B cell (primary cell): ENCODE data around the gene CERS5. TPM values are rescaled to one million over a fixed set of nuclear protein-coding genes. Genes with fewer than 3 reads are reported as not detected.

Experiments
- ATAC-seq: fragments of 200-7000 bp; cut with Tn5 transposase; one replicate; pipeline ENCODE4 v1.10.0; 2021; ENCODE audit warnings: low read depth, mild to moderate bottlenecking, moderate number of reproducible peaks, moderate library complexity
- CTCF ChIA-PET: fragments of 350-600 bp; sonication (Branson Sonifier 250); formaldehyde crosslinking; loops from one replicate; lab custom pipeline; 2021; ENCODE audit warnings: antibody characterized with exemption, inconsistent platforms; lab: Charles Lee
- POLR2A ChIA-PET: fragments of 350-600 bp; sonication (Branson Sonifier 250); formaldehyde crosslinking; loops from one replicate; lab custom pipeline; 2021; ENCODE audit warnings: antibody characterized with exemption; lab: Charles Lee
- DNase-seq: peaks from one replicate; pipeline ENCODE4 v3.0.0; 2013
- H2AFZ ChIP-seq: 2 replicates; pipeline ENCODE4 v1.6.1; 2012; ENCODE audit warnings: mild to moderate bottlenecking, low read depth, low read length; ENCODE audit not compliant: insufficient read depth, poor library complexity, severe bottlenecking
- H3K27ac ChIP-seq, 2 donors: 1 replicate in 1 of 2; 2 replicates in 1 of 2; pipeline ENCODE4 v1.5.1; 2012 to 2013; ENCODE audit warnings: low read length in 2 of 2, mild to moderate bottlenecking in 2 of 2, moderate library complexity in 1 of 2
- H3K27me3 ChIP-seq, 4 experiments: fragments of 200-600 bp in 1 of 4; sonication (generic) in 1 of 4; replicated peaks in 1 of 4; 1 replicate in 2 of 4; 2 replicates in 2 of 4; pipeline versions ENCODE4 v1.6.1 to v1.7.0; 2013 to 2016; ENCODE audit warnings: low read length in 3 of 4, mild to moderate bottlenecking in 2 of 4, mixed read lengths in 1 of 4, moderate library complexity in 1 of 4; ENCODE audit not compliant: insufficient read depth in 4 of 4, control insufficient read depth in 3 of 4; ENCODE audit errors: control extremely low read depth in 1 of 4
- H3K36me3 ChIP-seq, 2 experiments: replicated peaks in 1 of 2; 1 replicate in 1 of 2; 2 replicates in 1 of 2; pipeline versions ENCODE4 v1.6.1 to v1.7.1; 2013; ENCODE audit warnings: low read length in 1 of 2; ENCODE audit not compliant: insufficient read depth in 2 of 2, control insufficient read depth in 1 of 2; ENCODE audit errors: control extremely low read depth in 1 of 2, extremely low read depth in 1 of 2
- H3K4me1 ChIP-seq, 2 donors: fragments of 200-600 bp in 1 of 2; sonication (generic) in 1 of 2; 1 replicate in 1 of 2; 2 replicates in 1 of 2; pipeline versions ENCODE4 v1.5.1 to v1.6.1; 2013 to 2017; ENCODE audit warnings: low read length in 2 of 2; ENCODE audit not compliant: control insufficient read depth in 2 of 2, insufficient read depth in 2 of 2
- H3K4me2 ChIP-seq: replicated peaks from 2 replicates; pipeline ENCODE3; 2012; ENCODE audit warnings: mild to moderate bottlenecking, low read depth, low read length; ENCODE audit not compliant: poor library complexity, severe bottlenecking
- H3K4me3 ChIP-seq, 5 experiments: fragments of 200-600 bp in 1 of 5; sonication (generic) in 1 of 5; 1 replicate in 3 of 5; 2 replicates in 2 of 5; pipeline versions ENCODE4 v1.5.1 to v1.7.0; 2011 to 2016; ENCODE audit warnings: low read length in 4 of 5, mild to moderate bottlenecking in 4 of 5, low read depth in 2 of 5, control low read depth in 1 of 5, moderate library complexity in 1 of 5; ENCODE audit not compliant: insufficient read depth in 1 of 5; ENCODE audit errors: control extremely low read depth in 1 of 5, extremely low read depth in 1 of 5
- H3K79me2 ChIP-seq: fragments of 200-600 bp; sonication (generic); one replicate; pipeline ENCODE4 v1.6.0; 2016; ENCODE audit warnings: low read length; ENCODE audit not compliant: control insufficient read depth, insufficient read depth
- H3K9ac ChIP-seq: fragments of 200-600 bp; sonication (generic); 2 replicates; pipeline ENCODE4 v1.6.1; 2017; ENCODE audit warnings: mild to moderate bottlenecking, low read length, moderate library complexity
- H3K9me3 ChIP-seq, 3 donors: one replicate each; pipeline versions ENCODE4 v1.6.1 to v1.7.1; 2013; ENCODE audit warnings: low read length in 2 of 3; ENCODE audit not compliant: control insufficient read depth in 2 of 3, insufficient read depth in 1 of 3; ENCODE audit errors: control extremely low read depth in 1 of 3
- H4K20me1 ChIP-seq: 2 replicates; pipeline ENCODE4 v1.6.0; 2012; ENCODE audit warnings: mild to moderate bottlenecking, low read length; ENCODE audit not compliant: insufficient read depth, control insufficient read depth, poor library complexity, severe bottlenecking
- H3K27ac Mint-ChIP-seq: one replicate; pipeline ENCODE4 v1.8.0; 2021; ENCODE audit warnings: mixed read lengths
- H3K27me3 Mint-ChIP-seq: one replicate; pipeline ENCODE4 v1.8.0; 2021; ENCODE audit warnings: mixed read lengths
- H3K4me1 Mint-ChIP-seq: one replicate; pipeline ENCODE4 v1.8.0; 2021; ENCODE audit warnings: mixed read lengths
- H3K4me3 Mint-ChIP-seq: one replicate; pipeline ENCODE4 v1.8.0; 2021; ENCODE audit warnings: mixed read lengths
- H3K9me3 Mint-ChIP-seq: one replicate; pipeline ENCODE4 v1.8.0; 2022; ENCODE audit warnings: mixed read lengths; ENCODE audit not compliant: insufficient read depth
- CTCF ChIP-seq: fragments of 200-600 bp; IDR thresholded peaks from one replicate; pipeline ENCODE4 v1.8.0; 2022; ENCODE audit warnings: antibody characterized with exemption, mild to moderate bottlenecking
- EZH2 ChIP-seq: IDR thresholded peaks from 2 replicates; pipeline ENCODE4 v1.6.1; 2012; ENCODE audit warnings: borderline replicate concordance, low read depth, mild to moderate bottlenecking, moderate library complexity, low read length; ENCODE audit not compliant: insufficient read depth, poor library complexity, severe bottlenecking
- WGBS: methylation state at CpG from one replicate; pipeline ENCODE4 v1.1.5; 2013; ENCODE audit warnings: missing lambda C conversion rate; ENCODE audit not compliant: insufficient coverage; 5-methylcytosine and 5-hydroxymethylcytosine counted together
- intact Hi-C: fragments of 100-400 bp; cut with micrococcal nuclease; formaldehyde crosslinking; loops from one replicate; pipeline ENCODE4 v1.10.0; 2022
- polyA plus RNA-seq: library from polyadenylated mRNA; depleted of rRNA; stranded (reverse); fragments of >200 nt; gene quantifications from 2 replicates; pipeline ENCODE4 v1.2.3, GENCODE V29; 2012
- total RNA-seq, 2 donors: library from RNA; stranded (reverse); fragments of 120-200 nt in 1 of 2; gene quantifications; 1 replicate in 1 of 2; 2 replicates in 1 of 2; pipeline versions ENCODE4 v1.2.3 to v1.2.4, GENCODE V29; 2013 to 2022

The CERS5 gene
- total and polyA plus RNA-seq, 2 donors (not counting 1 experiment from before 2014, with no cell fraction given) = 32.3 to 72.0 TPM

- ChIA-PET CTCF (interaction anchor here (1.5 to 14.8 kb wide), 2 partner anchors 8 to 14 kb away, joined by 6 to 343 read pairs; partner anchors contain the start of genes COX14 and SMARCD1), POLR2A (interaction anchor here (1.3 kb wide), 1 partner anchor 19 kb away, joined by 3 read pairs; the partner anchor contains the start of gene SMARCD1)
- TF ChIP-seq EZH2 = no peak
- TF ChIP-seq CTCF = no peak
- Mint-ChIP-seq H3K27ac (no peak within 1 kb of the TSS), H3K4me3 (no peak within 1 kb of the TSS), H3K27me3 (no peaks in the 10 kb centered on the region), H3K9me3 (no peaks in the 10 kb centered on the region), H3K4me1 (peaks cover 7% of the 10 kb centered on the region)
- Histone ChIP-seq H3K4me1 (peaks cover 0 to 11% of the 10 kb centered on the region in 2 donors), H4K20me1 (peaks cover under 1% of the 10 kb centered on the region), H3K4me2 (no peak within 1 kb of the TSS), H3K4me3 (no peak within 1 kb of the TSS), H3K36me3 (peaks cover 0 to 36% of the 10 kb centered on the region in 2 experiments), H3K27ac (no peak within 1 kb of the TSS), H3K79me2 (peaks cover 15% of the 10 kb centered on the region), H2AFZ (no peak within 1 kb of the TSS), H3K9me3 (no peaks in the 10 kb centered on the region), H3K27me3 (no peaks in the 10 kb centered on the region), H3K9ac (no peak within 1 kb of the TSS)
- WGBS = 83% methylated on average over 8 of the region's 13 CpGs
- ATAC-seq (no peak), DNase-seq (no peak)
- intact Hi-C loops = no loop called here
Measured at GRCh38 chr12:50103767-50104321, 63.3 kb downstream of the CERS5 start, which contains the start of gene GPD1. TSS of gene GPD1 (plus strand) at chr12:50104008. CDS start at chr12:50104051, 43 bp downstream.

- Histone ChIP-seq H3K36me3 (peaks cover 3 to 41% of the 10 kb centered on the region in 2 experiments), H3K27ac (no peak overlapping the region), H2AFZ (no peak overlapping the region), H3K79me2 (peaks cover 15% of the 10 kb centered on the region), H3K4me2 (no peak overlapping the region), H3K27me3 (no peaks in the 10 kb centered on the region), H4K20me1 (peaks cover 5% of the 10 kb centered on the region), H3K9me3 (no peaks in the 10 kb centered on the region), H3K9ac (no peak overlapping the region), H3K4me3 (no peak overlapping the region), H3K4me1 (peaks cover 0 to 7% of the 10 kb centered on the region in 2 donors)
- 100% methylated on average over 1 of the region's 2 CpGs for WGBS
- intact Hi-C loops = no loop called here
- ChIA-PET POLR2A (no interaction called here), CTCF (interaction anchor here (1.5 to 14.8 kb wide), 2 partner anchors 8 to 14 kb away, joined by 6 to 343 read pairs; partner anchors contain the start of genes COX14 and SMARCD1)
- TF ChIP-seq CTCF = no peak
- TF ChIP-seq EZH2 = no peak
- no peak for ATAC-seq
- no peak for DNase-seq
- Mint-ChIP-seq H3K4me3 (no peak overlapping the region), H3K9me3 (no peaks in the 10 kb centered on the region), H3K4me1 (peaks cover 4% of the 10 kb centered on the region), H3K27ac (no peak overlapping the region), H3K27me3 (no peaks in the 10 kb centered on the region)
Measured at GRCh38 chr12:50103351-50103750, 63.8 kb downstream of the CERS5 start.
